Esophagus muscularis mucosa (tissue), 4 donors: Measurements from ENCODE around the gene MVB12B. TPM values are rescaled to one million over a fixed set of nuclear protein-coding genes. Genes with fewer than 3 reads are reported as not detected.

Experiments used
- DNase-seq: peaks from one replicate; pipeline ENCODE4 v3.0.0-alpha.2; 2017; ENCODE audit errors: extremely low spot score
- H3K27ac ChIP-seq, 4 donors: fragments of 200-600 bp; sonication (generic); replicated peaks in 1 of 4; 1 replicate in 3 of 4; 2 replicates in 1 of 4; pipeline ENCODE4 v1.5.1; 2016 to 2019; ENCODE audit warnings: mild to moderate bottlenecking in 1 of 4
- H3K27me3 ChIP-seq, 4 donors: fragments of 200-600 bp; sonication (generic); one replicate each; pipeline versions ENCODE4 v1.5.1 to v1.6.0; 2016 to 2019
- H3K36me3 ChIP-seq, 4 donors: fragments of 200-600 bp; sonication (generic); one replicate each; pipeline ENCODE4 v1.5.1; 2016 to 2019
- H3K4me1 ChIP-seq, 4 donors: fragments of 200-600 bp; sonication (generic); one replicate each; pipeline ENCODE4 v1.5.1; 2016 to 2019
- H3K4me3 ChIP-seq, 4 donors: fragments of 200-600 bp; sonication (generic); 1 replicate in 2 of 4; 2 replicates in 2 of 4; pipeline ENCODE4 v1.5.1; 2016 to 2019; ENCODE audit warnings: mild to moderate bottlenecking in 4 of 4, moderate library complexity in 1 of 4
- H3K9me3 ChIP-seq, 4 donors: fragments of 200-600 bp; sonication (generic); 1 replicate in 3 of 4; 2 replicates in 1 of 4; pipeline ENCODE4 v1.5.1; 2016 to 2019
- EP300 ChIP-seq: sonication (generic); formaldehyde crosslinking; IDR thresholded peaks from one replicate; pipeline ENCODE4 v1.6.1; 2017; ENCODE audit warnings: antibody characterized with exemption
- POLR2A ChIP-seq: fragments of 450-650 bp; IDR thresholded peaks from one replicate; pipeline ENCODE4 v1.6.1; 2017; ENCODE audit warnings: antibody characterized with exemption, moderate library complexity, mild to moderate bottlenecking, low read depth
- POLR2AphosphoS5 ChIP-seq, 2 donors: sonication (generic); formaldehyde crosslinking; IDR thresholded peaks; one replicate each; pipeline ENCODE4 v1.6.1; 2017; ENCODE audit warnings: antibody characterized with exemption in 2 of 2
- WGBS: methylation state at CpG from one replicate; pipeline ENCODE4 v1.1.5; 2018; 5-methylcytosine and 5-hydroxymethylcytosine counted together
- intact Hi-C: fragments of 100-400 bp; cut with DNase I; formaldehyde crosslinking; loops from one replicate; pipeline ENCODE4 v1.15.1; 2023
- total RNA-seq, 4 donors: library from RNA; depleted of rRNA; stranded (reverse); fragments of >200 nt; gene quantifications; one replicate each; pipeline versions ENCODE4 v1.1.0 to v1.2.1, GENCODE V29; 2016
- TF ChIP-seq, protein P1 (sequence below), 3 experiments: fragments of 200-600 bp in 2 of 3; fragments of 450-650 bp in 1 of 3; sonication (generic) in 2 of 3; IDR thresholded peaks; one replicate each; pipeline ENCODE4 v1.5.1; 2017 to 2019; ENCODE audit warnings: antibody characterized with exemption in 3 of 3, mild to moderate bottlenecking in 2 of 3, moderate library complexity in 1 of 3

MVB12B gene
- total RNA-seq, 4 donors from 2014 or later: 14.1 to 25.0 (median 18.4) TPM

DNA sequence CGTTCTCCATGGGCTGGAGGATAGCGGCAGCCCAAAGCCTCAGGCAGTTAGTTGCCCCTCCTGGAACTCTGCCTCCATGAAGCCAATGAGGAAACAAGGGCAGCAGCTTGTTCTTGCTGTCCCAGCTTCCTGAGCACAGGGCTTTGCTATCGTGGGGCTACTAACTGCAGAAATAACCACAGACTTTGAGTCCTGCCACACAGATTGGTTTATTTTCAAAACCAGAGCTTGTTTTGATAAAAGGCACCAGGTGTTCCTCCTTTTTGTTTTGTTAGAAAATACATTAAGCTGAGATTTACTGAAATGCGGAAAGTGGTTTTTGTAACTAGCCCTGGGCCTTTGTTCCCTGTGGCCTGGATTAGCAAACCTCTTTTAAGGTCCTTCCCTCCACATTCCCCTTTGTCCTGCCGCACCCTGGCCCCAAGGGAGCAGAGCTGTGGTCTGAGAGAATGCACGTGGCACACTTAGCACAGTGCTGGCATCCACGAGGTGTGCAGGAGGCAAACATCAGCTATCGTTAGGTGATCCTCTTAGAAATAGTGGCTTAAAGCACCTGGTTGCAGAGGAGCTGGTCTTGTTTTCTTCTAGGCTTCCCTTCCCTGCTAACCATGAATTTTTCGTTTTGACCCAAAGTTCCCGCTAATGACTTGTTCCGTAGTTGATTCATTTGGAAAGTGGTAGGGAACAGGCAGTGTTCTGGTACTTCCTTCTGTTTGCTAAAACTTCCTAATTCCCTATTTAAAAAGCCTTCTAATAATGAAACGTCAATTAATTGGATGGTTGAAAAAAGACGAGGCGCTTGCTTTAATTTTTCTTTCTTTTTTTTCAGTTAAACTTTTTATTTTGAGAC is 21.5 kb downstream of the MVB12B start:
- 72% methylated on average over 14 of the region's 14 CpGs for WGBS

GRCh38 chr9:126348911-126349550 is 22.4 kb downstream of the MVB12B start:
- no peak for TF ChIP-seq EP300
- no peak for TF ChIP-seq POLR2AphosphoS5 (IDR thresholded peaks at IDR 0.05)
- TF ChIP-seq POLR2A: no peak
- H3K27ac ChIP-seq: peak overlapping the region in 2 of 4 donors; percentile 36 to 45

More for the DNA sequence above, 21.5 kb downstream of the MVB12B start:
- no peak overlapping the region for H3K4me3 ChIP-seq
- intact Hi-C loops: no loop called here
- DNase-seq: no peak
- peak overlapping the region in 3 of 4 donors; percentile 30 to 64 (median 53) for H3K27ac ChIP-seq
- peaks cover 7 to 23% (median 17%) of the 10 kb centered on the region in 4 donors for H3K36me3 ChIP-seq
- H3K27me3 ChIP-seq: no peaks in the 10 kb centered on the region
- peaks cover 0 to 7% (median 3%) of the 10 kb centered on the region in 4 donors for H3K9me3 ChIP-seq
- peaks cover 10 to 25% (median 23%) of the 10 kb centered on the region in 4 donors for H3K4me1 ChIP-seq
- TF ChIP-seq EP300 (no peak), POLR2AphosphoS5 (IDR thresholded peaks at IDR 0.05) (no peak), POLR2A (no peak)
- TF ChIP-seq, protein P1, sequence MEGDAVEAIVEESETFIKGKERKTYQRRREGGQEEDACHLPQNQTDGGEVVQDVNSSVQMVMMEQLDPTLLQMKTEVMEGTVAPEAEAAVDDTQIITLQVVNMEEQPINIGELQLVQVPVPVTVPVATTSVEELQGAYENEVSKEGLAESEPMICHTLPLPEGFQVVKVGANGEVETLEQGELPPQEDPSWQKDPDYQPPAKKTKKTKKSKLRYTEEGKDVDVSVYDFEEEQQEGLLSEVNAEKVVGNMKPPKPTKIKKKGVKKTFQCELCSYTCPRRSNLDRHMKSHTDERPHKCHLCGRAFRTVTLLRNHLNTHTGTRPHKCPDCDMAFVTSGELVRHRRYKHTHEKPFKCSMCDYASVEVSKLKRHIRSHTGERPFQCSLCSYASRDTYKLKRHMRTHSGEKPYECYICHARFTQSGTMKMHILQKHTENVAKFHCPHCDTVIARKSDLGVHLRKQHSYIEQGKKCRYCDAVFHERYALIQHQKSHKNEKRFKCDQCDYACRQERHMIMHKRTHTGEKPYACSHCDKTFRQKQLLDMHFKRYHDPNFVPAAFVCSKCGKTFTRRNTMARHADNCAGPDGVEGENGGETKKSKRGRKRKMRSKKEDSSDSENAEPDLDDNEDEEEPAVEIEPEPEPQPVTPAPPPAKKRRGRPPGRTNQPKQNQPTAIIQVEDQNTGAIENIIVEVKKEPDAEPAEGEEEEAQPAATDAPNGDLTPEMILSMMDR (IDR thresholded peaks at IDR 0.05): no peak

GRCh38 chr9:126354887-126355770 is 28.5 kb downstream of the MVB12B start:
- TF ChIP-seq POLR2A: no peak
- TF ChIP-seq, protein P1 (IDR thresholded peaks at IDR 0.05): no peak
- no peak for TF ChIP-seq EP300
- TF ChIP-seq POLR2AphosphoS5 (IDR thresholded peaks at IDR 0.05): no peak
- Histone ChIP-seq H3K27ac (peak overlapping the region in 1 of 4 donors; percentile 14), H3K4me3 (no peak overlapping the region), H3K9me3 (peaks cover 0 to 11% (median 7%) of the 10 kb centered on the region in 4 donors), H3K27me3 (no peaks in the 10 kb centered on the region), H3K4me1 (peaks cover 0 to 15% (median 10%) of the 10 kb centered on the region in 4 donors), H3K36me3 (no peaks in the 10 kb centered on the region)
- intact Hi-C loops: no loop called here
- DNase-seq: no peak
- 89% methylated on average over 12 of the region's 12 CpGs for WGBS

More at GRCh38 chr9:126348911-126349550, 22.4 kb downstream of the MVB12B start:
- DNase-seq: no peak
- intact Hi-C loops: no loop called here
- Histone ChIP-seq H3K9me3 (peaks cover 0 to 7% (median 3%) of the 10 kb centered on the region in 4 donors), H3K4me1 (peaks cover 10 to 23% (median 22%) of the 10 kb centered on the region in 4 donors), H3K27me3 (no peaks in the 10 kb centered on the region), H3K36me3 (peaks cover 7 to 16% (median 14%) of the 10 kb centered on the region in 4 donors), H3K4me3 (no peak overlapping the region)
- WGBS: 69% methylated on average over 7 of the region's 7 CpGs

DNA sequence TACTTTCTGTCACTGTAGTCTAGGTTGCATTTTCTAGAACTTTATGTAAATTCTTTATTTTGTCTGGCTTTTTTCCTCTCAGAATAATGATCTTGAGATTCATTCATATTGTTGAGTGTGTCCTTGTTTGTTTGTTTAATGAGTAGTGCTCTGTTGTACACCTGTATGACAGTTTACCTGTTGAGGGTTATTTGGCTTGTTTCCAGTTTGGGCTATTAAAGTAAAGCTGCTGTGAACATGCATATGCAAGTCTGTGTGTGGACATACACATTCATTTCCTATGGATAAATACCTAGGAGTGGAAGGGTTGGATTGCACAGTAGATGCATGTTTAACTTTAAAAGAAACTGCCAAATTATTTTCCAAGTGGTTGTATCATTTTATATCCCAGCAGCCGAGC is 30.4 kb downstream of the MVB12B start:
- TF ChIP-seq POLR2AphosphoS5 (IDR thresholded peaks at IDR 0.05) (no peak), POLR2A (no peak)
- TF ChIP-seq, protein P1 (IDR thresholded peaks at IDR 0.05): no peak
- peaks cover 0 to 15% (median 10%) of the 10 kb centered on the region in 4 donors for H3K4me1 ChIP-seq
- intact Hi-C loops: no loop called here

More for the DNA sequence above, 30.4 kb downstream of the MVB12B start:
- Histone ChIP-seq H3K36me3 (no peaks in the 10 kb centered on the region), H3K27me3 (no peaks in the 10 kb centered on the region), H3K27ac (no peak overlapping the region), H3K9me3 (peaks cover 4 to 19% (median 9%) of the 10 kb centered on the region in 4 donors), H3K4me3 (no peak overlapping the region)
- DNase-seq: no peak
- 82% methylated on average over 1 of the region's 1 CpG for WGBS
